Keratinocyte (primary cell): Measurements from ENCODE around the gene MEAF6.

Source experiments
- EZH2 ChIP-seq: IDR thresholded peaks from one replicate; pipeline ENCODE4 v1.6.1; 2012; ENCODE audit warnings: inconsistent platforms, mild to moderate bottlenecking, low read length, moderate library complexity
- TF ChIP-seq, protein P1 (sequence below), 3 experiments: IDR thresholded peaks in 1 of 3; conservative IDR thresholded peaks in 1 of 3; optimal IDR thresholded peaks in 1 of 3; 2 replicates in 2 of 3; 3 replicates in 1 of 3; pipeline versions ENCODE3 to v1.5.1; 2011; ENCODE audit warnings: low read length in 3 of 3, mild to moderate bottlenecking in 3 of 3, moderate library complexity in 2 of 3, control low read depth in 1 of 3, inconsistent platforms in 1 of 3; ENCODE audit not compliant: insufficient read depth in 2 of 3; ENCODE audit errors: extremely low read depth in 1 of 3

- TF ChIP-seq, protein P1, sequence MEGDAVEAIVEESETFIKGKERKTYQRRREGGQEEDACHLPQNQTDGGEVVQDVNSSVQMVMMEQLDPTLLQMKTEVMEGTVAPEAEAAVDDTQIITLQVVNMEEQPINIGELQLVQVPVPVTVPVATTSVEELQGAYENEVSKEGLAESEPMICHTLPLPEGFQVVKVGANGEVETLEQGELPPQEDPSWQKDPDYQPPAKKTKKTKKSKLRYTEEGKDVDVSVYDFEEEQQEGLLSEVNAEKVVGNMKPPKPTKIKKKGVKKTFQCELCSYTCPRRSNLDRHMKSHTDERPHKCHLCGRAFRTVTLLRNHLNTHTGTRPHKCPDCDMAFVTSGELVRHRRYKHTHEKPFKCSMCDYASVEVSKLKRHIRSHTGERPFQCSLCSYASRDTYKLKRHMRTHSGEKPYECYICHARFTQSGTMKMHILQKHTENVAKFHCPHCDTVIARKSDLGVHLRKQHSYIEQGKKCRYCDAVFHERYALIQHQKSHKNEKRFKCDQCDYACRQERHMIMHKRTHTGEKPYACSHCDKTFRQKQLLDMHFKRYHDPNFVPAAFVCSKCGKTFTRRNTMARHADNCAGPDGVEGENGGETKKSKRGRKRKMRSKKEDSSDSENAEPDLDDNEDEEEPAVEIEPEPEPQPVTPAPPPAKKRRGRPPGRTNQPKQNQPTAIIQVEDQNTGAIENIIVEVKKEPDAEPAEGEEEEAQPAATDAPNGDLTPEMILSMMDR (optimal IDR thresholded peaks at IDR 0.05 in 1 of 3, IDR thresholded peaks at IDR 0.05 in 1 of 3, conservative IDR thresholded peaks at IDR 0.05 in 1 of 3; ENCODE audit: extremely low read depth in 1 of 3, insufficient read depth in 2 of 3, low read length in 3 of 3) = no peak
- TF ChIP-seq EZH2 = no peak
Observed at GRCh38 chr1:37549341-37549740, 34.8 kb upstream of the MEAF6 start.
